HL-60 (cell line): ENCODE measurements around the gene ALAD.
"Not testable (repeated sequence)": the region's sequence is repeated elsewhere in the genome, so short reads cannot be mapped to it uniquely, and the experiment has no call there.

Experiments
- DNase-seq, 2 experiments: peaks; one replicate each; pipeline ENCODE4 v3.0.0-alpha.2; 2010 to 2020; ENCODE audit warnings: low read depth in 1 of 2, low spot score in 1 of 2
- H3K27ac ChIP-seq: fragments of 250-450 bp; sonication (Bioruptor Pico); replicated peaks from 2 replicates; pipeline ENCODE4 v1.5.1; 2020; ENCODE audit warnings: mild to moderate bottlenecking, moderate library complexity
- H3K27me3 ChIP-seq: fragments of 250-450 bp; sonication (Bioruptor Pico); 2 replicates; pipeline ENCODE4 v1.5.1; 2021; ENCODE audit warnings: mild to moderate bottlenecking, moderate library complexity; ENCODE audit not compliant: insufficient read depth, poor library complexity, severe bottlenecking
- H3K4me3 ChIP-seq: replicated peaks from 2 replicates; pipeline ENCODE4 v1.5.1; 2011; ENCODE audit warnings: mild to moderate bottlenecking, control low read depth, low read length; ENCODE audit not compliant: insufficient read depth
- GABPA ChIP-seq: IDR thresholded peaks from 2 replicates; pipeline ENCODE4 v1.6.1; 2012; ENCODE audit warnings: low read depth
- POLR2AphosphoS5 ChIP-seq: IDR thresholded peaks from 2 replicates; pipeline ENCODE4 v1.6.1; 2012; ENCODE audit warnings: low read depth
- SPI1 ChIP-seq: IDR thresholded peaks from 2 replicates; pipeline ENCODE4 v1.6.1; 2012; ENCODE audit warnings: low read depth, mild to moderate bottlenecking, borderline replicate concordance
- TF ChIP-seq, protein P1 (sequence below): IDR thresholded peaks from one replicate; pipeline ENCODE4 v1.5.1; 2011; ENCODE audit warnings: low read length, control low read depth, inconsistent platforms; ENCODE audit not compliant: insufficient read depth
- TF ChIP-seq, protein P2 (sequence below): IDR thresholded peaks from 2 replicates; pipeline ENCODE4 v1.6.1; 2012; ENCODE audit warnings: low read depth; ENCODE audit not compliant: insufficient replicate concordance

ALAD gene

DNA sequence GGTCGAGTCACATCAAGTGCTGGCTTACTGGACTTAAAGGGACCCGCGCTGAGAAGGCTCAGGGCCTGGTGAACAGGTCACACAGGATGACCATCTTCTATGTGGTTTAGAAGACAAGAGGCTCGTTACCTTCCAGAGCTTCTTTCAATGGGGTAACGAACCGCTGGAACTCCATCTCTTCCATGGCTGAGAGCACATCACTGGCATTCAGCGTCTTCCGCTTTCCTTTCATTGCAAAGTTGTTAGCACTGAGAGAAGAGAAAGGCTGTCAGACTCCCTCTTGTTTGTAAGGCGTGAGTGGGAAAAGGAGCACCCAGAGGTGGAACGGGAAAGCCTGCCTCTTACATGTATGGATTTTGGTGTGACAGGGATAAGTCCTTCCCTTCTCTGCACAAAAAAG is 8.4 kb upstream of the ALAD start:
- Histone ChIP-seq H3K27ac (peak overlapping the region; percentile 96), H3K4me3 (peak overlapping the region; percentile 91), H3K27me3 (no peaks in the 10 kb centered on the region)
- no peak for TF ChIP-seq SPI1
- no peak for TF ChIP-seq GABPA
- TF ChIP-seq, protein P1, sequence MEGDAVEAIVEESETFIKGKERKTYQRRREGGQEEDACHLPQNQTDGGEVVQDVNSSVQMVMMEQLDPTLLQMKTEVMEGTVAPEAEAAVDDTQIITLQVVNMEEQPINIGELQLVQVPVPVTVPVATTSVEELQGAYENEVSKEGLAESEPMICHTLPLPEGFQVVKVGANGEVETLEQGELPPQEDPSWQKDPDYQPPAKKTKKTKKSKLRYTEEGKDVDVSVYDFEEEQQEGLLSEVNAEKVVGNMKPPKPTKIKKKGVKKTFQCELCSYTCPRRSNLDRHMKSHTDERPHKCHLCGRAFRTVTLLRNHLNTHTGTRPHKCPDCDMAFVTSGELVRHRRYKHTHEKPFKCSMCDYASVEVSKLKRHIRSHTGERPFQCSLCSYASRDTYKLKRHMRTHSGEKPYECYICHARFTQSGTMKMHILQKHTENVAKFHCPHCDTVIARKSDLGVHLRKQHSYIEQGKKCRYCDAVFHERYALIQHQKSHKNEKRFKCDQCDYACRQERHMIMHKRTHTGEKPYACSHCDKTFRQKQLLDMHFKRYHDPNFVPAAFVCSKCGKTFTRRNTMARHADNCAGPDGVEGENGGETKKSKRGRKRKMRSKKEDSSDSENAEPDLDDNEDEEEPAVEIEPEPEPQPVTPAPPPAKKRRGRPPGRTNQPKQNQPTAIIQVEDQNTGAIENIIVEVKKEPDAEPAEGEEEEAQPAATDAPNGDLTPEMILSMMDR, result no peak
- TF ChIP-seq, protein P2, sequence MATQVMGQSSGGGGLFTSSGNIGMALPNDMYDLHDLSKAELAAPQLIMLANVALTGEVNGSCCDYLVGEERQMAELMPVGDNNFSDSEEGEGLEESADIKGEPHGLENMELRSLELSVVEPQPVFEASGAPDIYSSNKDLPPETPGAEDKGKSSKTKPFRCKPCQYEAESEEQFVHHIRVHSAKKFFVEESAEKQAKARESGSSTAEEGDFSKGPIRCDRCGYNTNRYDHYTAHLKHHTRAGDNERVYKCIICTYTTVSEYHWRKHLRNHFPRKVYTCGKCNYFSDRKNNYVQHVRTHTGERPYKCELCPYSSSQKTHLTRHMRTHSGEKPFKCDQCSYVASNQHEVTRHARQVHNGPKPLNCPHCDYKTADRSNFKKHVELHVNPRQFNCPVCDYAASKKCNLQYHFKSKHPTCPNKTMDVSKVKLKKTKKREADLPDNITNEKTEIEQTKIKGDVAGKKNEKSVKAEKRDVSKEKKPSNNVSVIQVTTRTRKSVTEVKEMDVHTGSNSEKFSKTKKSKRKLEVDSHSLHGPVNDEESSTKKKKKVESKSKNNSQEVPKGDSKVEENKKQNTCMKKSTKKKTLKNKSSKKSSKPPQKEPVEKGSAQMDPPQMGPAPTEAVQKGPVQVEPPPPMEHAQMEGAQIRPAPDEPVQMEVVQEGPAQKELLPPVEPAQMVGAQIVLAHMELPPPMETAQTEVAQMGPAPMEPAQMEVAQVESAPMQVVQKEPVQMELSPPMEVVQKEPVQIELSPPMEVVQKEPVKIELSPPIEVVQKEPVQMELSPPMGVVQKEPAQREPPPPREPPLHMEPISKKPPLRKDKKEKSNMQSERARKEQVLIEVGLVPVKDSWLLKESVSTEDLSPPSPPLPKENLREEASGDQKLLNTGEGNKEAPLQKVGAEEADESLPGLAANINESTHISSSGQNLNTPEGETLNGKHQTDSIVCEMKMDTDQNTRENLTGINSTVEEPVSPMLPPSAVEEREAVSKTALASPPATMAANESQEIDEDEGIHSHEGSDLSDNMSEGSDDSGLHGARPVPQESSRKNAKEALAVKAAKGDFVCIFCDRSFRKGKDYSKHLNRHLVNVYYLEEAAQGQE, result no peak
- no peak for TF ChIP-seq POLR2AphosphoS5
- peak in 1 of 2 experiments; percentile 55 for DNase-seq

DNA sequence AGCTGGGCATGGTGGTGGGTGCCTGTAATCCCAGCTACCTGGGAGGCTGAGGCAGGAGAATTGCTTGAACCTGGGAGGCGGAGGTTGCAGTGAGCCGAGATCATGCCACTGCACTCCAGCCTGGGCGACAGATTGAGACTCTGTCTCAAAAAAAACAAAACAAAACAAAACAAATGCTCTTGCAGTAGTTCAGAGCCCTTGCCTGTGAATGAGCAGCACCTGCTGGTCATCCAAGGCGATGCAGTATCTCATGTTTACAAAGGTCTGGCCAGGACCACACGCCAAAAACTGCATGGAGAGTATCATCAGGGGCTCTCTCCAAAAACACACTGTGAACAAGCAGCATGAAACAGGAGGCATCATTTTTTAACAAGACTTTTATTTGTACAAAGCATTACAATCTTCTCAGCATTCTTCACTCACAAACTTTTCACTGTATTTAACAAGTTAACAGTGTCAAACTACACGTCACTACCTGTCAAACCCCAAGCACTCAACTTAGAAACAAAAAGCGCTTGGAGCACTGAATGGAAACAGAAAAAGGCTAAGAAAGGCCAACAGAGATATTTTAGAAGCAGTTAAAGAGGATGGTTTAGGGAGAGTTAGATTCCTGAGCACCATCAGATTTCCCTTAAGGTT is 5.9 kb upstream of the ALAD start:
- TF ChIP-seq, protein P1, result peak; percentile 81
- H3K27me3 ChIP-seq, H3K4me3 ChIP-seq: not testable (repeated sequence)
- H3K27ac ChIP-seq, result peak overlapping the region; percentile 51
- DNase-seq, result peak; percentile 56 to 77

DNA sequence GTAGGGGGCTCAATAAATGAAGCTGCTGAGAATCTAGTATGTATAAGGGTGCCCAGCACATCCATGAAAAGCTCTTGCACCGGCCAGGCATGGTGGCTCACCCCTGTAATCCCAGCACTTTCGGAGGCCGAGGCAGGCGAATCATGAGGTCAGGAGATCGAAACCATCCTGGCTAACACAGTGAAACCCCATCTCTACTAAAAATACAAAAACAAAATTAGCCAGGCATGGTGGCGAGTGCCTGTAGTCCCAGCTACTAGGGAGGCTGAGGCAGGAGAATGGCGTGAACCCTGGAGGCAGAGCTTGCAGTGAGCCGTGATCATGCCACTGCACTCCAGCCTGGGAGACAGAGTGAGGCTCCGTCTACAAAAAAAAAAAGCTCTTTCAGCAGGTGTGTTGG is 5.3 kb upstream of the ALAD start:
- H3K27ac ChIP-seq, result peak overlapping the region; percentile 51
- H3K4me3 ChIP-seq, H3K27me3 ChIP-seq, DNase-seq: not testable (repeated sequence)

DNA sequence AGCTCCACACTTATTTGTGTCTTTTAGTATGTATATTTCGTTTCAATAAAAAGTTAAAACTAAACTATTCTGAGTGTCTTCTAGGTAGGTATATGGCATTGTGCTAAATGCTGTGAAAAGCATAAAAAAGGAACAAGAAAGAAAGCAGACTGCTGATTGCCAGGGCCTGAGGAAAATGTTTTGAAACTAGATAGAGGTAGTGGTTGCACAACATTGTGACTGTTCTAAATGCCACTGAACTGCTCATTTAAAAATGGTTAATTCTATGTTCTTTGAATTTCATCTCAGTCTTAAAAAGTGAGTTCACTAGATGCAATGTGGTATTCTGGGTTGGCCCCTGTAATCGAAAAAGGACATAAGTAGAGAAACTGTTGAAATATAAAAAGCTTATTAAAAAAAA is 2.6 kb upstream of the ALAD start:
- H3K4me3 ChIP-seq, result no peak overlapping the region; the same call in 1 of the 2 replicates
- no peaks in the 10 kb centered on the region for H3K27me3 ChIP-seq
- peak overlapping the region; percentile 82 for H3K27ac ChIP-seq
- TF ChIP-seq, protein P1, result no peak
- peak; percentile 30; the same call in 1 of the 2 replicates for TF ChIP-seq SPI1
- DNase-seq, result peak; percentile 75 to 81

DNA sequence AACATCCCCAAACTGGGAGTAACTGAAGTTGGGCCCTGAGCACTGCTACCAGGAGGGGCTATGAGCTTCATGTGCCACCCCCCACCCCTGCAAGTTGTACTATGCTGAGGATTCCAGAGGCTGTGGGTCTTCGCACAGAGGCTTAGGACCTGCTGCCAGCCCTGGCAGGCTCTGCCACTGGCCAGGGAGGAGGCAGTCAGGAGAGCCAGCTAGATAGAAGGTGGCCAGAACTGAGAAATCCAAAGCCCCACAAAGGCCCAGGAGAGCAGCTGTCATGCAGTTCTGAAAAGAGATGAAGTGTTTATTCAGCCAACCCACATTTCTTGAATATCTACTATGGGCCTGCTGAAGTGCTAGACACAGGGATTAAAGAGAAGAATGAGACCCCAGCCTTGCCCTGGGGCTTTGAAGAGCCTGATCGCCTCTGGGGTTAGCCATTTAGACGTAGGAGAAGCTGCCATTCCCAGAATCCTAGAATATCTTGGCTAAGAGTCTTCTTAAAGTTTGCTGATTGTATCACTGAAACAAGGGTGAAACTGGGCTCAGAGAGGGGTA is 1.4 kb downstream of the ALAD start:
- TF ChIP-seq, protein P1, result no peak
- TF ChIP-seq POLR2AphosphoS5, result no peak
- TF ChIP-seq, protein P2, result no peak
- TF ChIP-seq GABPA, result no peak
- TF ChIP-seq SPI1, result no peak
- DNase-seq, result no peak
- H3K27ac ChIP-seq, result no peak overlapping the region
- H3K4me3 ChIP-seq, result no peak overlapping the region
- no peaks in the 10 kb centered on the region for H3K27me3 ChIP-seq
